Measurements from ENCODE around the gene SUPT3H.

DNA sequence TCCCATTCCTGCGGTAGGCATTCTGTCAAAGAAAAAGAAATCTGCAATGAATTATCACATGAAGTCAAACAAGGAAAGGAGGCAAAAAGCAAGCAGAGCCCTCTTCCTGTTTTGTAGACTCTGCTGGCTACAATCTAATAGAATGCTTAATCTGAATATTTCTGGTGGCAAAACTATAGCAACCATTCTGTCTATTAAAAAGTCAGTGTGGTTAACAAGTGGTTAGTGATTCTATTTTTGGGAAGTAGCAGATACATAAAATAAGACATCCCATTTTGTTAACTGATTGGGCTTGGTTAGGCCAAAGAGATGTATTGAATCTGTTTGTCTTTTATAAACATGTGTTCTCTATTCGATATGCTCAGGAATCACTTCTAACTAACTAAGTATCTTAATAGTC is 547.9 kb downstream of the SUPT3H start:
- TF ChIP-seq CTCF (conservative IDR thresholded peaks at IDR 0.05; ENCODE audit: low read depth, low read length) = no peak
- TF ChIP-seq EZH2 (IDR thresholded peaks at IDR 0.05; ENCODE audit: low read length, unreplicated experiment) = no peak
- no peak for TF ChIP-seq EZH2phosphoT487 (IDR thresholded peaks at IDR 0.05; ENCODE audit: borderline replicate concordance, low read length)

All from PC-3 (cell line).